H4 (cell line): ENCODE measurements around the gene SOX14. TPM values are rescaled to one million over a fixed set of nuclear protein-coding genes. Genes with fewer than 3 reads are reported as not detected.

Experiments used
- DNase-seq: peaks from one replicate; pipeline ENCODE4 v3.0.0-alpha.2; 2015; ENCODE audit warnings: low spot score
- total RNA-seq: library from RNA; depleted of rRNA; stranded (reverse); fragments of >200 nt; shearing (Covaris generic); gene quantifications from 2 replicates; pipeline ENCODE4 v1.2.3, GENCODE V29; 2014

SOX14 gene
- total RNA-seq, 1 experiment from 2014 or later, result not detected

- no peak for DNase-seq
Measured at GRCh38 chr3:137768361-137769321, 4.5 kb downstream of the SOX14 start.

GRCh38 chr3:137769322-137770065 lies 5.4 kb downstream of the SOX14 start:
- DNase-seq, result no peak

GRCh38 chr3:137770066-137770834 lies 6.1 kb downstream of the SOX14 start:
- DNase-seq, result no peak

GRCh38 chr3:137770835-137771399 lies 6.8 kb downstream of the SOX14 start:
- no peak for DNase-seq

GRCh38 chr3:137771401-137772213 lies 7.5 kb downstream of the SOX14 start:
- DNase-seq, result no peak

- no peak for DNase-seq
Measured at GRCh38 chr3:137772214-137772955, 8.3 kb downstream of the SOX14 start.

GRCh38 chr3:137778941-137779340 lies 14.8 kb downstream of the SOX14 start:
- DNase-seq, result no peak

GRCh38 chr3:137787529-137787928 lies 23.4 kb downstream of the SOX14 start:
- DNase-seq, result no peak

GRCh38 chr3:137789236-137789635 lies 25.1 kb downstream of the SOX14 start:
- no peak for DNase-seq

- DNase-seq, result peak; percentile 67
Measured at GRCh38 chr3:137792626-137793271, 28.6 kb downstream of the SOX14 start.

- no peak for DNase-seq
Measured at GRCh38 chr3:137796993-137797392, 32.9 kb downstream of the SOX14 start.

GRCh38 chr3:137803215-137803614 lies 39.1 kb downstream of the SOX14 start:
- DNase-seq, result no peak

GRCh38 chr3:137807998-137808397 lies 43.9 kb downstream of the SOX14 start:
- DNase-seq, result no peak

GRCh38 chr3:137809509-137809908 lies 45.4 kb downstream of the SOX14 start:
- no peak for DNase-seq

- DNase-seq, result no peak
Measured at GRCh38 chr3:137812023-137812422, 47.9 kb downstream of the SOX14 start.

- no peak for DNase-seq
Measured at GRCh38 chr3:137815251-137815650, 51.1 kb downstream of the SOX14 start.
